ENCODE data around the gene TRAPPC3.

DNA sequence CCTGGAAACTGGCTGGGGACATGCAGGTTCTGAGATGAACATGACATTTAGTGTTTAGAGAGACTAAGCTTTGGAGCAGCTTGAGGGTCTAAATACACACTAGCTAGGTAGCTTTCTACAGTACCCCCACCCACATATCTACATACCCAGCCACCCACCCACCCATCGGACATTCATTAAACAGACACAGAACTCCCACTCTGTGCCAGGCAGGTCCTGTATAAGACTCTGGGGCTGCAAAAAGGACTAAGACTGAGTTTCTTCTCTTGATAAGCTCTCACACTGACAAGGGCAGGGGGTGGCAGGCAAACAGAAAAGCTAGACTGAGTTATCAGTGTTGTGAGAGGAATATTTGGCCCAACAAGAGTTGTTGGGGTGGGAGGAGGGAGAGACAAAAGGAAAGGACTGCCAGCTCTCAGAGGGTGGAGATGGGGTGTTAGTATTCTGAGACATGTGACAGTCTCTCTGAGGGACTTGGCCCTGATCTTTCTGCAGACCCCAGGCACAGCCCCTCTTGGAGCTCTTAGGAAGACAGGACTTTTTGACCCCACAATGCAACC, 13.5 kb upstream of the TRAPPC3 start:
- TF ChIP-seq, protein P1, sequence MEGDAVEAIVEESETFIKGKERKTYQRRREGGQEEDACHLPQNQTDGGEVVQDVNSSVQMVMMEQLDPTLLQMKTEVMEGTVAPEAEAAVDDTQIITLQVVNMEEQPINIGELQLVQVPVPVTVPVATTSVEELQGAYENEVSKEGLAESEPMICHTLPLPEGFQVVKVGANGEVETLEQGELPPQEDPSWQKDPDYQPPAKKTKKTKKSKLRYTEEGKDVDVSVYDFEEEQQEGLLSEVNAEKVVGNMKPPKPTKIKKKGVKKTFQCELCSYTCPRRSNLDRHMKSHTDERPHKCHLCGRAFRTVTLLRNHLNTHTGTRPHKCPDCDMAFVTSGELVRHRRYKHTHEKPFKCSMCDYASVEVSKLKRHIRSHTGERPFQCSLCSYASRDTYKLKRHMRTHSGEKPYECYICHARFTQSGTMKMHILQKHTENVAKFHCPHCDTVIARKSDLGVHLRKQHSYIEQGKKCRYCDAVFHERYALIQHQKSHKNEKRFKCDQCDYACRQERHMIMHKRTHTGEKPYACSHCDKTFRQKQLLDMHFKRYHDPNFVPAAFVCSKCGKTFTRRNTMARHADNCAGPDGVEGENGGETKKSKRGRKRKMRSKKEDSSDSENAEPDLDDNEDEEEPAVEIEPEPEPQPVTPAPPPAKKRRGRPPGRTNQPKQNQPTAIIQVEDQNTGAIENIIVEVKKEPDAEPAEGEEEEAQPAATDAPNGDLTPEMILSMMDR (IDR thresholded peaks at IDR 0.05): no peak
- TF ChIP-seq POLR2A (IDR thresholded peaks at IDR 0.05): no peak
